NCI-H446 (cell line): ENCODE results near the gene EMX1.

Experiments used
- DNase-seq, 2 experiments: peaks; one replicate each; lab custom pipeline; 2025; lab: John Stamatoyannopoulos, UW

Gene EMX1

DNA sequence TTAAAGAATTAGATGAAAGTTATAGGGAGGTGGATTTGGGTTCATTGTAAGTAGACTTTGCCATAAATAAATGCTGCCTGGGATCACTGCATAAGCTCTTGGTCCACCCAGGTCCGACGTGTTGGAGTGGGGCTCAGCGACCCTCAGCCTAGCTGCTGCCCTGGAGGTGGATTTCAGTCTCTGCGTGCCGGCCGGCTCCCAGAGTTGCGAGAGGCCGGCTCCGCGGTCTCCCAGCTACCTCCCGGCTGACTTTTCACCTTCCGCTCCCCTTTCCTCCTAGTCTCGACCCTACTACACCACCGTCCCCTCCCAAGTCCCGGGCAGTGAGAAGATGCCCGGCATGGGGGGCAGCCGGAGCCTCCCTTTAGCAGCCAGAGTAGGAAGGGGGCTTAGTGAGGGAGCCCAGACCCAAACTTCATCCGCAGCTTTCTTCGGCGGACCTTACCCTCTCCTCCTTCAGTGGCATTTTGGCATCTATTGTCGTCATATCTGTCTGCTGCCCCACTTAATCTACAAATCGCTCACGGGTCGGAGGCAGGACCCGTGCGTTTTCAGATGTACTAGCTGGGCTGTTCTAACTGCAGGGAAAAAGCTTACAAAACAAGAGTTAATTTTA is 8.1 kb downstream of the EMX1 start:
- DNase-seq = no peak

DNA sequence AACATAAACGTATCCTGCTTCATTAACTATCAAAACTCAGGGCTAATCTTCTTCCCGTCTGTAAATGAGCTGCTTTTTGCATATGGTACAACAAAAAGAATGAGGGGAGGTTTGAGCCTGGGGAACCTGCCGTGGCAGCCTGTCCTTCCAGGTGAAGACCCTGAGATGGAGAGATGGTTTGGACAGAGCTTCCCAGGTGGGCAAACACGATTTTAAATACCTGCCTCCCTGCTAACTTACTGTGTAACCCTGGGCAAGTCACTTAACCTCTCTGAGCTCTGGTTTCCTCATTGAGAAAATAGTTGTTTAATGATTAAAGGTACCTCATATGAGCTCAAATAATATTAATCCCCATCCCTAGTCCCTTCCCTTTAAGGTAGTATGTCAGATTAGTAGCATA is 9.0 kb downstream of the EMX1 start:
- DNase-seq = no peak

DNA sequence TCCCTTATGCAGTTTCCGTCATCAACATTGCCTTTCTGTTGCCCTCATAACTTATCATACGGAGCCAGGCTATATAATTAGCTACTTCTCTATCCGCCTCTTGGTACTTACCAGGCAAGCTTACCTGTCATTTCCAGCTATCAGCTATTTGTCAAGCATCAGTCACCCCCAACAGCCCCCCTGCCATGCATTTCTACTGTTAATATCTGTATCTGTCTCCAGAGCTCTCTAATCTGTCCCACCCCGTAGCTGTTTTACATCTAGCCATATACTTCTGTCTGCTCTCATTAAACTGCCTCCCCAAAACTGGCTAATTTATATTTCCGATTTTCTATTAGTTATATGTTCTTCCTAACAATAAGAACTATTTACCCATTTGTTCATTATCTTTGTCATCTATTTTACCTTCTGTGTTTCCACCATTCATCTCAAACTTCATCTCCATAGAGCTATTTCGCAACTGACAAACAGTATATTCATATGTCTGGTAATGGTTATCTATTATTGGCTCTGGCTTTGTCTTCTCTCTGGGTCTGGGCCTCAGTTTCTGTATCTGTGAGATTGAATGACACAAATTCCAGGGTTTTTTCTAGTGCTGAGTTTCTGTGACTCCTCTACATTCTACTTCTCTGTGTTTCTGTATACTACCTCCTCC is 9.6 kb downstream of the EMX1 start:
- no peak for DNase-seq

DNA sequence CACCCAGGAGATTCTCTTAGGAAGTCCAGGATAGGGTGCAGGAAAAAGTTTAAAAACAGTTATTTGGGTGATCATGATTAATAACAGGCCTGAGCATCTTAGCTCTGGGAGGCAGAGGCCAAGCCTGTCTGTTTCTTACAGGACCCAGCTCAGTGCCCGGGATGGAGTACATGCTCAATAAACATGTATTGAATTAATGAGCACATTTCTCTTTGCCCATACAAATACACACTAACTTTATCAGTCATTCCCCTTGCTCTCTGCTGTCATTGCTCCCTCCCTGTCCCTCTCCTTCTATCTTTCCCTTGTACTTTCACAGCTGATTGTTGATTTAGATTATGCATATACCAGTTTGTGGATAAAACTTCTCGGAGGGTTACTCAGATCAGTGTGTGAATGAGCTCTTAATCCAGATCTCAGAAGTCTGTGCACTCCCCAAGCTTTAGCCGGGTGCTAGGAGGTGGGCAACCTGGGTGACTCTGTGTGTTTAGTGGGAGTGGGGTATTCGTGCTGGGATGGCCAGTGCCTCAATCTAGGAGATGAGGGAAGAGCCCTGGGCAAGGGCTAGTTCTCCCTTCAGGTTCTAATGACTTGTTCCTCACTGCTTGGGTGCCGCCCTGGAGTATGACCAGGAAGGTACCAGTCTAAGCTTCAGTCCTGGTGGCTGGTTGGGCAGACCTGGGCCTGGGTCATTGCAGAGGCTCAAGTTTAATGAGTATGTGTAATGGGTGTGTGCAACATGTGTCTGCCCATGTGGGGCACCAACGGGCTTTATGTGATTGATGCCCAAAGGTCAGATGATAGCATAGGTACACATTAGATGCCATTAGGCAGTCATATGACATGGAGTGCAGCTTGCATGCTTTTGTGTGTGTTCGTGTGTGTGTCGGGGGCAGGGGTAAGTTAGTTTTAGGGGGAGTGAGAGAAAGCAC is 10.6 kb downstream of the EMX1 start:
- no peak for DNase-seq

DNA sequence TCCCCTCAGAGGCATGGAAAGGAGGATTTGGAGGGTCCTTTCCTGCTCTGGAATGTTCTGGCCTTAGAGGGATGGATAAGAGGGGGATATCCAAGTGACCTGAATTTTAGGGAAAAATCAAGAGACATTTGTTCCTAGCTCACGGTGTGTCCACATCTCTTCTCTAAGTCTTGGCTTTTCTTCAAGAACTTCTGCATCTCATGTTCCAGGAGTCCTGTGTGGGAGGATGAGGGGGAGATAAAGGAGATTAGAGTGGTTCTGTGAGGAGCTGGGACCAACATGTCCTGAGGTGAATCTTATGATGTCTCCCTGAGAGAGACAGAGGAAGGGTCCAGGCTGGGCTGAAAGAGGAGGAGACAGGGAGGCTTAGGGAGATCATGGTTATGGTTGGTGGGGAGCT is 11.7 kb downstream of the EMX1 start:
- DNase-seq = no peak

DNA sequence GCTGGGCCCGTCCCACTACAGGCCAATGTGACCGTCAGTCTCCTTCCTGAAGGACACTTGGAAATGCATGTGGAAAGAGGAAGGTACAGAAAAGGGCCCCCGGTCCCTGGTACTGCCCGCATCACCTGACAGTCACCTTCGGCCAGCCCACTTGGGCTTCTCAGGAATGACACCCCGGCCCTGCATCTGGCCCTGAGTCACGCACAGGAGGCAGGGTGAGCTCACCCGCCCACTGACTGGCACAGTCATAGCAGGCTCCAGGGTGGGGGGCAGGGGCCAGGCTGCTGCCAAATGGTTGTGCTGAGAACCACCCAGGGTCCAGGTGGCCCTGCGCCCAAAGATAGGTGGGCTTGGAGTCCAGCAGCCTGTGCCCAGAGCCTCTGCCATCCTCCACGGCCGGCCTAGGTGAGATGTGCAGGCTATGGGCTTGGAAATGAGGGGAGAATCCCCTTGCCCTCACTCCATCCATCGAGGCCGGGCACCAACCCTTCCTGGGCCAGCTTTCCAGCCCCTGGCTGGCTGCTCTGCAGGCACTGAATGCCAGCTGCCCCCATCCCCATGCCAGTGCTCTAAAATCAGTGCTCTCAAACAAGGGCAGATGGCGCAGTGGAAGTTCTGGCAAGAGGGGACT is 14.1 kb downstream of the EMX1 start:
- no peak for DNase-seq

DNA sequence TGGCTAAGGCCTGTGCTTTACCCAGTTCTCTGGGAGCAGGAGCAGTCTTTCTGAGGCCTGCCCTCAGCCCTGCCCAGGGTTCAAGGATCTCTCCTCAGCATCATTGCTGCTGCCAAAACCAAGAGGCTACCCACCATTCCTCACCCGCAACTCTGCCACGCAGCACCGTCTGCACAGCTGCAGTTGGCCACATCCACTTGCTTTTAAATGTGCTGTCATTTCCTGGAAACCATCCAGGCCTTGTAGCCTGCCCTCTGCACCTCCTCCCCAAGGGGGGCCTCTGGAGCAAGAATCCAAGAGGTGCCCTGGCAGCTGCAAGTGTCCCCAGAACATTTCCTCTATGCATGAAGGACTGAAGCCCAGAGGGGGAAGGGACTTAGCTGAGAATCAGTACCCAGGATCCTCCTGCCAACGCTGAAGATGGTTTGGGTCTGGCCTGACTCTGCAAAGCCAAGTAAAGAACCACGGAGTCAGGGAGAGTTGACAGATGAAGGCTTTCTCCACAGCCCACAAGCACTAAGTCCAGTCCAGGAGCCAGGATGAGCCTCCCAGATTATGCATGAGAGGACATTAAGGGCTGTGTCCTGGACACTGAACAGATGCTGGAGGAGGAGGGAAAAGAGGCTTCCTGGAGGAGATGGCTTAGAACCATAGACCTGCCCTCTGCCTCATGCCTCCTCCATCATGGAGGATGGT is 14.9 kb downstream of the EMX1 start:
- peak in 1 of 2 experiments; percentile 12 for DNase-seq

DNA sequence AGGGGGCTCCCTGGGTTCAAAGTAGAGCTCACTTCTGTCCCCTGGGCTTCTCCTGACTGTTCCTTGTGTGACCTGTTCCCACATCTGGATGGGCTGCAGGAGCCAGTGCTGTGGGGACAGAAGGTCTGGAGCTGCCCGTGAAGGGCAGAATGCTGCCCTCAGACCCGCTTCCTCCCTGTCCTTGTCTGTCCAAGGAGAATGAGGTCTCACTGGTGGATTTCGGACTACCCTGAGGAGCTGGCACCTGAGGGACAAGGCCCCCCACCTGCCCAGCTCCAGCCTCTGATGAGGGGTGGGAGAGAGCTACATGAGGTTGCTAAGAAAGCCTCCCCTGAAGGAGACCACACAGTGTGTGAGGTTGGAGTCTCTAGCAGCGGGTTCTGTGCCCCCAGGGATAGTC is 15.5 kb downstream of the EMX1 start:
- DNase-seq = no peak

DNA sequence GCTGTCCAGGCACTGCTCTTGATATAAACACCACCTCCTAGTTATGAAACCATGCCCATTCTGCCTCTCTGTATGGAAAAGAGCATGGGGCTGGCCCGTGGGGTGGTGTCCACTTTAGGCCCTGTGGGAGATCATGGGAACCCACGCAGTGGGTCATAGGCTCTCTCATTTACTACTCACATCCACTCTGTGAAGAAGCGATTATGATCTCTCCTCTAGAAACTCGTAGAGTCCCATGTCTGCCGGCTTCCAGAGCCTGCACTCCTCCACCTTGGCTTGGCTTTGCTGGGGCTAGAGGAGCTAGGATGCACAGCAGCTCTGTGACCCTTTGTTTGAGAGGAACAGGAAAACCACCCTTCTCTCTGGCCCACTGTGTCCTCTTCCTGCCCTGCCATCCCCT is 15.9 kb downstream of the EMX1 start:
- DNase-seq = no peak

DNA sequence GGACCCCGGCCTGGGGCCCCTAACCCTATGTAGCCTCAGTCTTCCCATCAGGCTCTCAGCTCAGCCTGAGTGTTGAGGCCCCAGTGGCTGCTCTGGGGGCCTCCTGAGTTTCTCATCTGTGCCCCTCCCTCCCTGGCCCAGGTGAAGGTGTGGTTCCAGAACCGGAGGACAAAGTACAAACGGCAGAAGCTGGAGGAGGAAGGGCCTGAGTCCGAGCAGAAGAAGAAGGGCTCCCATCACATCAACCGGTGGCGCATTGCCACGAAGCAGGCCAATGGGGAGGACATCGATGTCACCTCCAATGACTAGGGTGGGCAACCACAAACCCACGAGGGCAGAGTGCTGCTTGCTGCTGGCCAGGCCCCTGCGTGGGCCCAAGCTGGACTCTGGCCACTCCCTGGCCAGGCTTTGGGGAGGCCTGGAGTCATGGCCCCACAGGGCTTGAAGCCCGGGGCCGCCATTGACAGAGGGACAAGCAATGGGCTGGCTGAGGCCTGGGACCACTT is 16.4 kb downstream of the EMX1 start:
- no peak for DNase-seq

DNA sequence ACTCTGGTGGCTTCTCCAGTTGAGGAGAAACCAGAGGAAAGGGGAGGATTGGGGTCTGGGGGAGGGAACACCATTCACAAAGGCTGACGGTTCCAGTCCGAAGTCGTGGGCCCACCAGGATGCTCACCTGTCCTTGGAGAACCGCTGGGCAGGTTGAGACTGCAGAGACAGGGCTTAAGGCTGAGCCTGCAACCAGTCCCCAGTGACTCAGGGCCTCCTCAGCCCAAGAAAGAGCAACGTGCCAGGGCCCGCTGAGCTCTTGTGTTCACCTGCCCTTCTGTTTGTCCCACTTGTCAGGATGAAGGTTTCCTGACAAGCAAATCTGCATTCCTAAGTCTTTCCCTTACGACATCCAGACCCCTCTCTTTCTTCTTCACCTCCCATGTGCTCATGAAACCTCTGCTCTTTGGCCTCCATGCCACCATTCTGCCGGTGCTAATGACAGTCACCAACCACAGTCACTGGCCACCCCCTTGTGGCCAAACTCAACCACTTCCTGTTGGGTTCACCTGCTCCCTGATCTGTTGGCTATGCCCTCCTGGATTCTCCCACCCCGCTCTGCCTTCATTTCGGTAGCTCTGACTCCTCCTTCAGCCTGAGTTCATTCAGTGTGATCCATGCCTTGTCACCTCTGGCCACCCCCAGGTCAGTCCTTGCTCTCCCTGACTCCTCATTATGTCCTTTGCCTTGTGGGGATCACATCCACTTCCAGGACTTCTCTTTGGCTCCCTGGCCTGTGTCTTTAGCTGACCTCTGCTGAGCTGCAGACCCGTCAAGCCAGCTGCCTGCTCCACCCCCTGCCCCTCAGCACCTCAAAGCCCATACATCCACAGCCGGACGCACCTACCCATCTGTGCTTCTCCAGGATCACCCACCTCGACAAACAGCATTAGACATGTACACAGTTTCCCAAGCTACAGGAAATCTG is 17.6 kb downstream of the EMX1 start:
- DNase-seq = no peak

DNA sequence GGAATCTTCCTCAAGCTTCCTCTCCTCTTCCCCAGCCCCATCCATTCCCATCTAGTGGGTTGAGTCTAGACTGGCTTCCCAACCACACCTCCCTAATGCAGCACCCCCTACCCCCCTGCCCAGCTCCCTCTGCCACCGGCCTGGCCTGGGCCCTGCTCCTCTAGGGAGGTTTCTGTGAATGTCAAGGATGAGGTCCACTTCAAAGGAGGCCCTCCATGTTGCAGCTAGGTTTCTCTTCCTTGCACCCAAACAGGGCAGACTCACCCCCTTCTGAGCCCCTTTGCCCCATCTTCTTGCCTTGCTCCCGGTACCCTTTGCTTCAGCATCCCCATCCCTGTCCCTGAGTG is 18.3 kb downstream of the EMX1 start:
- no peak for DNase-seq

DNA sequence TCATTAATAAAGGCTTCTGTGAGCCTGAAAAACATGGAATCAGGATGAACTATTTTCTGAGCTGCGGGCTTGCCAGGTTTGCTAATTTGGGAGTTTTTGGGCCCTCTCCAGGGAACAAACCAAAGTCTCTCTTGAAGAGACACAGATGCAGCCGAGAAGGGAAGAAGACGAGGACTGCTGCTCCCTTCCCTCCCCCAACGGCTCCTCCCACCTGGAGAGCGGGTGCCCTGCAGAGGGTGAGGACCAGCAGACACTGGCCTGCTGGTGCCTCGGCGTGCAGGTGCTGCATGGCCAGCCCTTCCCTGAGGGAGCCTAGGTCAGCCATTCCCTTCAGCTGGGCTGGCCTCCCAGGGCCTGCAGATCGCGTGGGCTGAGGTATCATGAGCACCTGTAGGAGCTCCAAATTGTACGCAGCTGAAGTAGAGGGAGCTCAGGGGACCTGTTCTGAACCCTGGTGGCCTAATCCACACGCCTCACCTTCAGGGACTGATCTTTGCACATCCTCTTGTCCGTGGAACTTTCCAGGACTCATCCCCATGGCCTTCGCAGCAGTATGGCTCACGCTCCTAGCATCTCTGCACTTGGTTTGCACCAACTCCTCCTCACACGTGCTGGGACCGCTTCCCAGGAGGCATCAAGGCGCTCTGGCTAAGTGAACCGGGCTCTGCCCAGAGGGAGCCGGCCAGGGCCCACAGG is 19.5 kb downstream of the EMX1 start:
- no peak for DNase-seq

DNA sequence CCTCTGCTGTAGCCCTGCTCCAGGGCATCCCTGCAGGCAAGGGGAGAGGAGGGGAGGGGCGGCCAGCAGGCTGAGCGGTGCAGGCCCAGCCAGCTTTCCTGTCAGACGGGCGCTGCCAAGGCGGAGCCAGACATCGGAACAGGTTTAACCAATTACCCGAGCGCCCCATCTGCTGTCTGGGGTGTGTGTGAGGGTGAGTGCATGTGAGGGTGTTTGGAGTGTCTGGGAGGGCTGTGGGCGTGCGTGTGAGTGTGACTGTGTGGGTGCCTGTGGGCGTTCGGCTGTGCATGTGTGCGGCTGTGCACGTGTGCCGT is 20.0 kb downstream of the EMX1 start:
- DNase-seq = no peak

DNA sequence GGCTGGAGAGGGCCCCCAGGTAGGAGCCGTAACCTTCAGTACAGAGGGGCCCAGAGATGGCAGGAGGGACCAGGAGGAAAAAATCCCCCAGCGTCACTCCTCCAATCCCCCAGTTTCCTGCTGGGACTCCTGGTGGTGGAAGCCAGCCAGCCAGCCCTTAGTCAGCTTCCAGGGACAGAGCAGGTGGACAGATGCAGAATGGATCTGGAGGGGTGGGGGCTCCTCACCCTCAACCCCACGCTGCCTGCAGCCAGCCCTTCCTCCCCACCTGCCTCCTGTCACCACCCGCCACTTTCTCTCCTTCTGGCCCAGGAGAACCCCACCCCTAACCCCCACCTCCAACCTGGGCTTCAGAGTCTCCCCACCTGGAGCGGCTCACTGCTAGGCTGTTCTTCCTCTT is 21.1 kb downstream of the EMX1 start:
- DNase-seq = no peak

DNA sequence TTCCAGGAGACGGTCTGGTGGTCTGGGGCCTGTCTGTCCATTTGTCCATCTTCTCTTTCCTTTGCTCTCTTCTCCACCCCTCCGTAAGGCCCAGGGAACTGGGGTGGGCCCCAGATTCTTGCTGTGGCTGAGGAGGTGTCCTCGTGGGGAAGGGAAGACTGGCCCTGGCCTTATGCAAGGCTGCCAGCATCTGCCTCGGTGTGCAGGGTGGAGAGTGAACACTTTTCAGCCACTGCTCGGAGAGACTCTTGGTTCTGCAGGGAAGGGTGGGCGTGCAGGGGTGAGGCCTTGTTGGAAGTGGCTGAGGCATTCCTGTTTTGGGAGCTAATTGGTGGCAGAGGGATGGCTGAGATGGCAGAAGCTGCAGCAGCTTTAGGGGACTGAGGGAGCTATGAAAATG is 23.0 kb downstream of the EMX1 start:
- DNase-seq = no peak

DNA sequence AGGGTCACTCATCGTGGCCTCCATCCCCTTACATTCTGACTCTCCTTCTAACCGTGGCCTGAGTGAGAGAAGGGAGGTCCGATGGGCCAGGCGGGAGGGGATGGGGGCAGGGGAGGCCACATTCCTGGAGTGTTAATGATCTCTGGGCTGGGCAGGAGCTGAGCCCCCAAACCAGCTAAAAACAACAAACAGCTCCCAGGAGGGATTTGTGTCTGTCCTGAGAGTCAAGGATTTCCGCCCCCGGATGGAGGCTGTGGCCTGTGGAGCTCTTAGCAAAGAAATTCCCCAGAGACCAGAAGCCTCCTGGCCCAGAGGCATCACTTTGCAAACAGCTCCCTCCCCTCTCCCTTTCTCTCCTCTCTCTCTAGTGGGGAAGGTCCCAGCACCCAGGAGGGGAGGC is 23.5 kb downstream of the EMX1 start:
- DNase-seq = no peak

DNA sequence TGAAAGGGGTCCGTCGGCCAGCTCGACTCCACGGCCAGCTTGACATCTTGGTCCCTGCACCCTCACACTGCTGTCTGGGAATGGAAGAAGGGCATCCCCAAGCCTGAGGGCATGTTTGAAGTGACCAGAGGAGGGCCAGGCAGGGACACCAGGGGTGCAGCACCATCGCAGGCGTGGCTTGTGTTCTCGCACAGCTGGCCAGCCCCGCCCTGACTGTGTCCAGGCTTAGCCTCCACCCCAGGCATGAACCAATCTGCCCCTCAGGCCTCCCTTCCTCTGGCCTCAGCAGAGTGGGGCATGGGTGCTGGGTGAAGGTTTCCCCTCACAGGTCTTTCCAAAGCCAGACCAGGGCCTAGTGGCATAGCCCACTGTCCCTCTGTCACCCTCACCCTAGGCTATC is 25.0 kb downstream of the EMX1 start:
- DNase-seq = no peak

DNA sequence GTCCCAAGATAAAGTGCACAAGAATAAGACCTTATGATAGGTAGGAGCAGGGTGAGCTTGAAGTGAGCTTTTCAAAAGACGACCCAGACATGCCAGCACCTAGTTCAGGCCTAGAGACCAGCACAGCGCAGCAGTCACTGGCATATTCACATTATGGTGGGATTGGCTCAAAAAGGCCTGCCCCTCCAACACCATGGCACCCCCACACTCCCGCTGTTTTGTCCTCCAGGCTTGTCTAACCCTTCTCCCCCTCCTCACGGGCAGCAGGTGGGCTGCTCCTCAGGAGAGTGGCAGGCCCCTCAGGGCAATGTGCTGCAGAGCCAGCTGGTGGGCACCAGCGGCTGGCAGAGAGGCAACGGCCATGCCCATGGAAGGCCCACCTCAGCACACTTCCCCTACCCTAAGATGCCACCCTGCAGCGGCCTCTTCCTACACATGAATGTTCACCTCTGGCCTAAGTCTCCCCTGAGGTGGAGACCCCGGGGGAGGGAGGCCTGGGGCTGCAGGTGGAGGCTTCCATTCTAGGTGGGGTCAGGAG is 25.6 kb downstream of the EMX1 start:
- DNase-seq = no peak
